Muscle layer of duodenum (tissue), 2 donors: ENCODE results near the gene DMRTC2.

ENCODE experiments used
- H3K27ac ChIP-seq: one replicate; pipeline ENCODE4 v1.7.0; 2013; ENCODE audit warnings: mild to moderate bottlenecking, low read length
- H3K27me3 ChIP-seq: one replicate; pipeline ENCODE4 v1.7.0; 2013; ENCODE audit warnings: low read depth, mild to moderate bottlenecking, control low read depth, low read length
- H3K36me3 ChIP-seq, 2 donors: one replicate each; pipeline ENCODE4 v1.7.0; 2013; ENCODE audit warnings: low read length in 2 of 2, control low read depth in 1 of 2, mild to moderate bottlenecking in 1 of 2; ENCODE audit not compliant: insufficient read depth in 2 of 2, control insufficient read depth in 1 of 2
- H3K4me1 ChIP-seq, 2 donors: one replicate each; pipeline ENCODE4 v1.7.0; 2013; ENCODE audit warnings: low read length in 2 of 2, mild to moderate bottlenecking in 2 of 2, control low read depth in 1 of 2, moderate library complexity in 1 of 2; ENCODE audit not compliant: insufficient read depth in 2 of 2, control insufficient read depth in 1 of 2
- H3K4me3 ChIP-seq, 2 donors: one replicate each; pipeline ENCODE4 v1.7.0; 2013; ENCODE audit warnings: low read length in 2 of 2, low read depth in 1 of 2, mild to moderate bottlenecking in 1 of 2
- H3K9me3 ChIP-seq, 2 donors: one replicate each; pipeline ENCODE4 v1.7.0; 2013; ENCODE audit warnings: low read length in 2 of 2, control low read depth in 1 of 2, mild to moderate bottlenecking in 1 of 2; ENCODE audit not compliant: control insufficient read depth in 1 of 2
- donor health status: healthy.

The DMRTC2 gene

DNA sequence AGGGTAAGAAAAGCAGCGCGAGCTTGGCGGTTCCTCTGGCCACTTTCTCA is at the start of gene DMRTC2:
DMRTC2 (plus strand) TSS at position 42 of the 50 bp plus-strand sequence. CDS start 2,387 bp downstream, outside the sequence.
- no peaks in the 10 kb centered on the region for H3K27me3 ChIP-seq
- no peaks in the 10 kb centered on the region for H3K9me3 ChIP-seq
- no peaks in the 10 kb centered on the region for H3K36me3 ChIP-seq
- no peak within 1 kb of the TSS for H3K4me3 ChIP-seq
- no peaks in the 10 kb centered on the region for H3K4me1 ChIP-seq
- no peak within 1 kb of the TSS for H3K27ac ChIP-seq

DNA sequence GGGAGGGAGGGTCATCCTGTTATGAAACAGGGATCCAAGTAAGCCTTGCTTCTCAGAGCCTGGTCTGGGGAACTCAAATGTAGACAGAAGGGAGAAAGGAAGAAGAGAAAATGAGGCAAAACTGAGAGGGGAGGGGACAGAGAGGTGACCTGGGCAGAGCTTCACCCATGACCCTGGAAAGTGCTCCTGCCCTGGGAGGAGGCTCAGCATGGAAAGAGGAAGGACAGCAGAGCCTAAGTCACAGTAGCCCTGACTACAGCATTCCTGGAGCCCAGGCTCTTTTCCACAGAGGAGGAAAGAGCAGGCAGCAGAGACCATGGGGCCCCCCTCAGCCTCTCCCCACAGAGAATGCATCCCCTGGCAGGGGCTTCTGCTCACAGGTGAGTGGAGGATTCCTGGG is 48.5 kb upstream of the DMRTC2 start, which contains the start of gene CEACAM3:
CEACAM3 (plus strand) TSS at position 226 of the 400 bp plus-strand sequence; CDS start at position 317, 91 bp downstream.
- Histone ChIP-seq H3K27ac (no peak within 1 kb of the TSS), H3K4me3 (peak within 1 kb of the TSS in 1 of 2 donors; percentile 10), H3K4me1 (no peaks in the 10 kb centered on the region)

DNA sequence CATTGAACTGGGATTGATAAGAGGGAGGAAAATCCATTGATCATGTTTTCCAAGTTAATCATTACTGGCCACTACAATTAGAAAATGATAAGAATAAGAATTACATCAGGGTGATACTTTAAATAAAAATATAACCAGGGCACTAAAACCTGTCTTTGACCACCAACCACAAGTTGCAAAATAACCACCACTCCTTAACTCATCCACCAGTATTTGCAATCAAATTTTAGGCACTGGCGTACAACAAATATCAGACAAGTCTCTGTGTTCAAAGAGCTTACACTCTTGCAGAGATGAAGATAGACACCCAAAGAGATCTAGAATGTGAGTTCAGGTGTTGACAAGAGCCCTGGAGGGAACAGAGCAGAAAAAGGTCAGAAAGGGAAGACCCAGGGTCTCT is 47.9 kb upstream of the DMRTC2 start:
- H3K27ac ChIP-seq = no peak overlapping the region
- peaks cover 11% of the 10 kb centered on the region for H3K27me3 ChIP-seq
- H3K9me3 ChIP-seq = no peaks in the 10 kb centered on the region
- H3K4me1 ChIP-seq = no peaks in the 10 kb centered on the region
- H3K4me3 ChIP-seq = peak overlapping the region in 1 of 2 donors; percentile 10
- H3K36me3 ChIP-seq = no peaks in the 10 kb centered on the region

More for the DNA sequence above, 48.5 kb upstream of the DMRTC2 start, which contains the start of gene CEACAM3:
- H3K27me3 ChIP-seq = peaks cover 12% of the 10 kb centered on the region
- H3K9me3 ChIP-seq = no peaks in the 10 kb centered on the region
- no peaks in the 10 kb centered on the region for H3K36me3 ChIP-seq

DNA sequence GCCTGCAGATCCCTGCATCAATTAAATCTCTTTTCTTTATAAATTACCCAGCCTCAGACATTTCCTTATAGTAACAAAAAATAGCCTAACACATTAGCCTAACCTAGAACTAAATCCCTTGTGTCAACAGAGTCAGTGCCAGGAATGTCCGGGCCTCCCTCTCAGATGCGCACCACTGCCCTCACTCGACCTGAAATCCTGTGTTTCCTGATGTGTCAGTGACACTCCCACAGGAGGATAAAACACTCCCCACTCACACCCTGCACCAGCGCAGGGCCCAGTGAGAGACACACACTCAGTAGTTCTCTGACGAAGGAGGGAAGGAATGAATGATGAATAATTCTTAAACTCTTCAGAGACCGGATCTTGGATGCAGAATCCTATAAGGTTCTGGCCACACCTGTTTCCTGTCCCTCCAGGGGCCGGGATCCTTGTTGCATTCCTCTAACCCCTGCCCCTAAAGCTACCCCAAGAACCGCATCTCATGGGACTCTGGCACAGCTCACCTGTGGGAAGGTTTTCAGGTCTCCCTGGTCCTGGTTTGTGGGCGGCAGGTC is 45.3 kb upstream of the DMRTC2 start:
- no peaks in the 10 kb centered on the region for H3K27me3 ChIP-seq
- H3K4me3 ChIP-seq = no peak overlapping the region
- H3K9me3 ChIP-seq = no peaks in the 10 kb centered on the region
- H3K27ac ChIP-seq = no peak overlapping the region
- no peaks in the 10 kb centered on the region for H3K4me1 ChIP-seq
- H3K36me3 ChIP-seq = no peaks in the 10 kb centered on the region

DNA sequence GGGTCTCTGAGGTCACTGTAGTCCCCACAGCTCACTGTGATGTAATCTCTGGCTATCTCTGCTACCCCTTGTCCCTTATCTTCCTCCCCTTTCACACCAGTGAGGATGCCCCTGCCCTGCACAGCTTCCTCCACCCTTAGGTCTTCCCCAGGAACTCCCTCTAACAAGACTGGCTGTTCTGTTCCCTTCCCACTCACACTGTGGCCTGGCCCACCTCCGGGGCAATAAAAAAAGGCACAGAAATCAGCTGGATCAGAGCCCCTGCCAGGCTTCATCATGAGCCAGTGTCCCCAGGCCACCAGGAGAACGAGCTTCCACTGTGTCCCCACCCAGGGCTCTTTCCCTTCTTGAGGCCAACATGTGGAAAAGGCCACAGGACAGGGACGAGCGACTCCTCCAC is 43.8 kb upstream of the DMRTC2 start:
- Histone ChIP-seq H3K36me3 (no peaks in the 10 kb centered on the region), H3K4me3 (no peak overlapping the region), H3K27ac (no peak overlapping the region), H3K27me3 (no peaks in the 10 kb centered on the region), H3K4me1 (no peaks in the 10 kb centered on the region), H3K9me3 (no peaks in the 10 kb centered on the region)

DNA sequence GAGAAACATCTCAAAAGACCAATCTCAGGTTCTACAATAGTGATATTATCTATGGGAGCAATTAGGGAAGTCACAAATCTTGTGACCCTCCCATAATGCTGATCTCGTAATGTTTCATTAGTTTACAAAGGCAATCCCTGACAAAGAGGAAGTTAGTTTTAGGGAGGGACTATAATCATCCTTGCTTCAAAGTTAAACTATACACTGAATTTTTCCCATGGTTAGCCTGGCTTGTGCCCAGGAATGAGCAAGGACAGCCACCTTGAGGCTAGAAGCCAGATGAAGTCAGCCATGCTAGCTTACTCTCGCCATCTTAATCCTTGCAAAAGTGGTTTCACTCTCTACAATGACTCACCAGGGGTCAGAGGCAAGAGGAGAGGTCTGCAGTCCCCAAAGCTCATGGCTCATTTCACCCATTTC is 43.0 kb upstream of the DMRTC2 start:
- Histone ChIP-seq H3K27ac (no peak overlapping the region), H3K9me3 (no peaks in the 10 kb centered on the region), H3K4me1 (no peaks in the 10 kb centered on the region), H3K4me3 (no peak overlapping the region), H3K36me3 (no peaks in the 10 kb centered on the region), H3K27me3 (no peaks in the 10 kb centered on the region)

DNA sequence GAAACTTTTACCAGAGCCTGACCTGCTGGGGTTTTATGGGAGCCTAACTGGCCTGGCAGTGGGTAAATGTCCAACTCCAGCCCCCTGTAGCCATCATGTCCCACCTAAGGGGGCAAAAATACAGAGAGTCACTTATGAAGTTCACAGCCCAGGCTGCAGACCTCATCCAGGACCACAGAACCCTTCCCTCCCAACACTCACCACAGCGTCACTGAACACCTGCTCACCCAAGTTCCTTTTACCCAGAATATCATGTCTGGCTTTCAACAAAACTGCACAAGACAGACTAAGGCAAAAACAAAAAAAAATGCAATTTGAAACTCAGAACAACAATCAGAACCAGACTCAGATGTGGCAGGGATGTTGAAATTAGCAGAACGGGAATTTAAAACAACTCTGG is 42.1 kb upstream of the DMRTC2 start:
- no peaks in the 10 kb centered on the region for H3K36me3 ChIP-seq
- no peaks in the 10 kb centered on the region for H3K4me1 ChIP-seq
- H3K27ac ChIP-seq = peak overlapping the region; percentile 11
- H3K9me3 ChIP-seq = no peaks in the 10 kb centered on the region
- H3K4me3 ChIP-seq = no peak overlapping the region
- no peaks in the 10 kb centered on the region for H3K27me3 ChIP-seq

DNA sequence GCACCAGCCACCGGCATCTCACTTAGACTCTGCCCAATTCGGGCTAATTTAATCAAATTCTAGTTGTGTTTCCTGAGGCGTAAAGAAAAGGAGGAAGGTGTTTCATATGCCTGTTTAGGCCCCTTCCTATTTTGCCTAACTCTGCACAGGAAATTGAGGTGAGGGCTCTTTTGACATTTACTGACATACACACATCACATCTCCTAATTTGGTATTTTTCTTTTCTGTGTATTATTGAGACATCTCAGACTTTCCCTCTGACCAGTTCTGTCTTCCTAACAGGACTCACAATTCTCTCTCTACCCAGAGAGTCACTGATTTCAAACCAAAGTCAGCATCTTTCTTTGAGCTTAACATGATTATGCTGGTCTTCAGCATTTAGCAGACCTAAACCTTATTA is 40.5 kb upstream of the DMRTC2 start:
- H3K4me1 ChIP-seq = no peaks in the 10 kb centered on the region
- H3K27ac ChIP-seq = no peak overlapping the region
- no peaks in the 10 kb centered on the region for H3K36me3 ChIP-seq
- H3K9me3 ChIP-seq = no peaks in the 10 kb centered on the region
- H3K4me3 ChIP-seq = no peak overlapping the region
- no peaks in the 10 kb centered on the region for H3K27me3 ChIP-seq

DNA sequence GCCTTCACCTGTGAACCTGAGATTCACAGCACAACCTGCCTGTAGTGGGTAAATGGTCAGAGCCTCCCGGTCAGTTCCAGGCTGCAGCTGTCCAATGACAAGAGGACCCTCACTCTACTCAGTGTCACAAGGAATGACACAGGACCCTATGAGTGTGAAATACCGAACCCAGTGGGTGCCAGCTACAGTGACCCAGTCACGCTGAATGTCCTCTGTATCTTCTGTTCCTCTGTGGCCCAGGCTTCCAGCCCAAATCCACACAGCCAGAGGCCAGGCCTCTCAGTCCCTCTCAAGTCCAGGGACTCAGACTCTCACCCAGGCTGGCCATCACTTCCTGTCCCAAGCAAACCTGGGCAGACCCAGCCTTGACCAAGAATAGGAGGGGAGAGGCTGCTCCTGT is 37.7 kb upstream of the DMRTC2 start:
- H3K4me3 ChIP-seq = no peak overlapping the region
- H3K4me1 ChIP-seq = no peaks in the 10 kb centered on the region
- no peaks in the 10 kb centered on the region for H3K27me3 ChIP-seq
- no peaks in the 10 kb centered on the region for H3K36me3 ChIP-seq
- H3K9me3 ChIP-seq = no peaks in the 10 kb centered on the region
- no peak overlapping the region for H3K27ac ChIP-seq

DNA sequence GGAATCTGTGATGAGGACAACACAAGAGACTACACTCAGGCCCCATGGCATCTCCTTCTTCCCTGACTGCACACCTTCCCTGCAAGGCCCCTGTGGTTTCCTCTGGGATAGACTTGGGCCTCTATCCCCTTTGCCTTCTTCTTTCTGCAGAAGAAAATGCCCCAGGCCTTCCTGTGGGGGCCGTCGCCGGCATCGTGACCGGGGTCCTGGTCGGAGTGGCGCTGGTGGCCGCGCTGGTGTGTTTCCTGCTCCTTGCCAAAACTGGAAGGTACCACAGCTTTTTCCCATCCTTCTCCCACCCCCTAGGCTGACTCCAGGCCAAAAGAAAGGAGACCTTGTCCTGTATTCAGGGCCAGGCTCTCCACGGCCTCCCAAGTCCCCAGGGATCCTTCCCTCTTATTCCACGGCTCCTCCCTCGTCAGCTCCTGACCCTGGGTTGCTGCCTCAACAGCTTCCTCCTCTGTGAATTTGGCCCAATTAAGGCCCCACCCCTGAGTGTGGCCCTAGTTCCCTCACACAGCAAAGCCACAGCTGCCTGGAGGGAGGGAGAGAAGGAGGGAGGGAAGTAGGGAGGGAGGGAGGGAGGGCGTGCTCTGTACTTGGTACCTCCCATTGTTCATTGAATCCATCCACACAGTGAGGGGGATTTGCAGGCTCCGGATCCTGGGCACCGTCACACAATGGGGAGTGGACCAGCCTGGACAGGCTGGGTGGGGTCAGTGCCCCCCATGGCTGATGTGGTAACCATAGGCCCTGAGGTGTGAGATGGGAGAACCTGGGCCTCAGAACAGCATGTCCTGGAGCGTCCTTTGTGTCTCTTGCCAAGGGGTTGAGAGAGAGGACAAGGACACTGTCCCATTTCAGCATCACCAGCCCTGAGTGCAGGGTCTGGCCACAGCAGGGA is 35.9 kb upstream of the DMRTC2 start:
- H3K36me3 ChIP-seq = no peaks in the 10 kb centered on the region
- H3K27me3 ChIP-seq = no peaks in the 10 kb centered on the region
- H3K27ac ChIP-seq = no peak overlapping the region
- H3K4me3 ChIP-seq = no peak overlapping the region
- H3K9me3 ChIP-seq = no peaks in the 10 kb centered on the region
- H3K4me1 ChIP-seq = no peaks in the 10 kb centered on the region

DNA sequence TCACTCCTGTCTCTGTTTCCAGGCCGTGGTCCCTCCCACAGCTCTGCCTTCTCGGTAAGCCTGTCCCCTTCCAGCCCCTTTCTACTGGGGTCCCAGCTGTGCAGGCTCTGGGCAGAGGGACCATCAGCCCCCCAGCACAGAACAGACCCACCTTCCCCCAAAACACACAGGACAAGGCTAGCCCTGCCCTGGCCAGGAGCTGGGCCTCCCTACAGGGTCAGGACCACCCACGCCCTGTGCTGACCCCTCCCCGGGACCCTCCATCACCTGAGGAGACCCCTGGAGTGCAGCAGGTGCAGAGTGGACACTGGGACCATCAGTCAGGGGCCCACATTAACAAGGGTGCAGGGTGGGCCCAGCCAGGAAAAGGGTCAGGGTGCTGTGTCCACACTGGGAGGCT is 34.5 kb upstream of the DMRTC2 start:
- Histone ChIP-seq H3K9me3 (no peaks in the 10 kb centered on the region), H3K27me3 (no peaks in the 10 kb centered on the region), H3K27ac (peak overlapping the region; percentile 36), H3K36me3 (no peaks in the 10 kb centered on the region), H3K4me1 (no peaks in the 10 kb centered on the region), H3K4me3 (peak overlapping the region in 1 of 2 donors; percentile 17)

DNA sequence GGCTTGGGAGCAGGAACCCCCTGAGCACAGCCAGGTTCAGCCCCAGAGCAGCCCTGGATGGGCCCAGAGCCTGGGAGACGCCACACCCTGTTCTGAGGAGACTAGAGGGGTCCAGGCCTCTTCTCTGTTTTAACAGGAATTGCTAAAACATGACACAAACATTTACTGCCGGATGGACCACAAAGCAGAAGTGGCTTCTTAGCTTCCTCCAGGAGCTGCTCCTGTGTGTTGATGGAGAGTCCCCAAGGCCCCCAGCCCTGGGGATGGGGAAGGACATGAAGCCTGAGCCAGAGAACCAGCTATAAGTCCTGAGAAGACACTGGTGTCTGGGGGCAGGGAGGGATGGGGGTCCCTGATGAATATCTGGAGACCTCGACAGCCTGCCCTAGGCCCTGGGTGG is 33.8 kb upstream of the DMRTC2 start:
- no peaks in the 10 kb centered on the region for H3K4me1 ChIP-seq
- H3K36me3 ChIP-seq = no peaks in the 10 kb centered on the region
- no peak overlapping the region for H3K4me3 ChIP-seq
- H3K9me3 ChIP-seq = no peaks in the 10 kb centered on the region
- H3K27me3 ChIP-seq = no peaks in the 10 kb centered on the region
- H3K27ac ChIP-seq = no peak overlapping the region
